H1 (cell line): ENCODE results near the gene RRP9. TPM values are rescaled to one million over a fixed set of nuclear protein-coding genes. Genes with fewer than 3 reads are reported as not detected.

Source experiments
- CTCF ChIA-PET: fragments of 300-600 bp; sonication (Branson Sonifier 250); formaldehyde crosslinking; loops from one replicate; lab custom pipeline; 2021; ENCODE audit not compliant: partially characterized antibody; lab: Charles Lee
- POLR2A ChIA-PET: fragments of 300-600 bp; sonication (Branson Sonifier 250); formaldehyde crosslinking; loops from one replicate; lab custom pipeline; 2021; ENCODE audit warnings: inconsistent platforms; ENCODE audit not compliant: partially characterized antibody; lab: Charles Lee
- DNase-seq, 2 experiments: peaks; one replicate each; pipeline versions ENCODE4 v3.0.0 to v3.0.0-alpha.2; 2010 to 2022; ENCODE audit warnings: low spot score in 2 of 2, low read depth in 1 of 2, mixed read lengths in 1 of 2
- FAIRE-seq: peaks from 2 replicates; lab custom pipeline; 2011; peaks lifted over from hg19 to GRCh38; lab: Jason Lieb, UNC
- H2AFZ ChIP-seq: 2 replicates; pipeline ENCODE4 v1.8.1; 2012; ENCODE audit warnings: low read length, inconsistent platforms
- H2AK5ac ChIP-seq: 2 replicates; pipeline ENCODE4 v1.6.1; 2013; ENCODE audit warnings: low read depth, low read length
- H2BK120ac ChIP-seq: replicated peaks from 2 replicates; pipeline ENCODE3; 2013; ENCODE audit warnings: low read depth, low read length, inconsistent platforms
- H2BK12ac ChIP-seq: 2 replicates; pipeline ENCODE4 v1.6.1; 2013; ENCODE audit warnings: low read depth, low read length
- H2BK15ac ChIP-seq: 2 replicates; pipeline ENCODE4 v1.6.1; 2013; ENCODE audit warnings: low read length
- H2BK20ac ChIP-seq: 2 replicates; pipeline ENCODE4 v1.6.1; 2013; ENCODE audit warnings: low read length
- H2BK5ac ChIP-seq: 2 replicates; pipeline ENCODE4 v1.6.1; 2013; ENCODE audit warnings: low read depth, low read length
- H3K14ac ChIP-seq: 2 replicates; pipeline ENCODE4 v1.6.1; 2013; ENCODE audit warnings: inconsistent platforms; ENCODE audit not compliant: insufficient read length
- H3K18ac ChIP-seq: 2 replicates; pipeline ENCODE4 v1.6.1; 2013; ENCODE audit warnings: low read length; ENCODE audit errors: extremely low read depth
- H3K23ac ChIP-seq: 2 replicates; pipeline ENCODE4 v1.6.1; 2013; ENCODE audit warnings: inconsistent platforms; ENCODE audit not compliant: insufficient read length
- H3K23me2 ChIP-seq: 2 replicates; pipeline ENCODE4 v1.6.1; 2013; ENCODE audit warnings: low read depth, low read length
- H3K27ac ChIP-seq: 2 replicates; pipeline ENCODE4 v1.6.1; 2011; ENCODE audit warnings: low read depth, low read length, inconsistent platforms
- H3K27me3 ChIP-seq, 4 experiments: replicated peaks in 1 of 4; 1 replicate in 1 of 4; 2 replicates in 3 of 4; pipeline versions ENCODE4 v1.6.1 to v1.8.1; 2011 to 2013; ENCODE audit warnings: low read length in 3 of 4, mild to moderate bottlenecking in 3 of 4, inconsistent platforms in 2 of 4, mixed read lengths in 2 of 4, moderate library complexity in 1 of 4; ENCODE audit not compliant: control insufficient read depth in 3 of 4, insufficient read depth in 3 of 4; ENCODE audit errors: extremely low read depth in 1 of 4
- H3K36me3 ChIP-seq, 4 experiments: 2 replicates each; pipeline versions ENCODE4 v1.6.1 to v1.8.1; 2011 to 2013; ENCODE audit warnings: mild to moderate bottlenecking in 4 of 4, low read length in 3 of 4, moderate library complexity in 2 of 4, control low read depth in 1 of 4, inconsistent platforms in 1 of 4; ENCODE audit not compliant: insufficient read depth in 4 of 4, control insufficient read depth in 2 of 4
- H3K4ac ChIP-seq: replicated peaks from 2 replicates; pipeline ENCODE3; 2013; ENCODE audit warnings: low read length, low read depth, mixed read lengths, inconsistent platforms; ENCODE audit not compliant: insufficient read length
- H3K4me1 ChIP-seq, 4 experiments: replicated peaks in 1 of 4; 1 replicate in 1 of 4; 2 replicates in 3 of 4; pipeline versions ENCODE4 v1.6.1 to v1.8.1; 2011 to 2013; ENCODE audit warnings: low read length in 3 of 4, inconsistent platforms in 2 of 4, mixed read lengths in 1 of 4; ENCODE audit not compliant: insufficient read depth in 4 of 4, control insufficient read depth in 3 of 4
- H3K4me2 ChIP-seq, 2 experiments: 2 replicates each; pipeline versions ENCODE4 v1.6.1 to v1.8.1; 2011 to 2013; ENCODE audit warnings: low read depth in 2 of 2, low read length in 2 of 2, control low read depth in 1 of 2, inconsistent platforms in 1 of 2, mild to moderate bottlenecking in 1 of 2; ENCODE audit not compliant: insufficient read depth in 1 of 2
- H3K4me3 ChIP-seq, 4 experiments: fragments of 200-600, 300-600 bp in 1 of 4; sonication (generic), shearing (Covaris generic), sonication (Bioruptor Twin) in 1 of 4; 2 replicates each; pipeline versions ENCODE4 v1.5.1 to v1.8.1; 2011 to 2016; ENCODE audit warnings: low read length in 4 of 4, low read depth in 3 of 4, control low read depth in 2 of 4, inconsistent platforms in 2 of 4, mild to moderate bottlenecking in 2 of 4, mixed read lengths in 1 of 4, moderate library complexity in 1 of 4; ENCODE audit not compliant: insufficient read depth in 2 of 4; ENCODE audit errors: extremely low read depth in 1 of 4
- H3K56ac ChIP-seq: replicated peaks from 2 replicates; pipeline ENCODE3; 2013; ENCODE audit warnings: low read depth, mild to moderate bottlenecking, mixed read lengths, low read length, inconsistent platforms; ENCODE audit not compliant: insufficient read length
- H3K79me1 ChIP-seq: 2 replicates; pipeline ENCODE4 v1.6.1; 2013; ENCODE audit warnings: low read depth, low read length, control low read depth
- H3K79me2 ChIP-seq, 2 experiments: 2 replicates each; pipeline versions ENCODE4 v1.6.1 to v1.8.1; 2012 to 2013; ENCODE audit warnings: low read length in 2 of 2, mild to moderate bottlenecking in 2 of 2, inconsistent platforms in 1 of 2; ENCODE audit not compliant: insufficient read depth in 2 of 2, control insufficient read depth in 1 of 2
- H3K9ac ChIP-seq, 4 experiments: replicated peaks in 1 of 4; 1 replicate in 1 of 4; 2 replicates in 3 of 4; pipeline versions ENCODE4 v1.6.1 to v1.8.1; 2011 to 2013; ENCODE audit warnings: low read depth in 3 of 4, low read length in 3 of 4, control low read depth in 2 of 4, mild to moderate bottlenecking in 2 of 4, moderate library complexity in 2 of 4, inconsistent platforms in 1 of 4; ENCODE audit errors: extremely low read depth in 1 of 4
- H3K9me3 ChIP-seq, 2 experiments: 2 replicates each; pipeline versions ENCODE4 v1.6.1 to v1.8.1; 2012 to 2013; ENCODE audit warnings: mild to moderate bottlenecking in 2 of 2, moderate library complexity in 2 of 2, control low read depth in 1 of 2, inconsistent platforms in 1 of 2, low read depth in 1 of 2, low read length in 1 of 2, mixed read lengths in 1 of 2; ENCODE audit not compliant: insufficient read depth in 2 of 2
- H4K20me1 ChIP-seq, 2 experiments: replicated peaks in 1 of 2; 2 replicates each; pipeline versions ENCODE3 to v1.8.1; 2011 to 2013; ENCODE audit warnings: inconsistent platforms in 2 of 2, low read length in 2 of 2, mild to moderate bottlenecking in 1 of 2; ENCODE audit not compliant: insufficient read depth in 2 of 2, control insufficient read depth in 1 of 2
- H4K5ac ChIP-seq: 2 replicates; pipeline ENCODE4 v1.6.1; 2013; ENCODE audit warnings: low read length, low read depth, mixed read lengths, inconsistent platforms; ENCODE audit not compliant: insufficient read length
- H4K8ac ChIP-seq: 2 replicates; pipeline ENCODE4 v1.8.0; 2013; ENCODE audit warnings: mild to moderate bottlenecking, moderate library complexity, low read length, inconsistent platforms; ENCODE audit not compliant: insufficient read depth; ENCODE audit errors: extremely low read depth
- H4K91ac ChIP-seq: replicated peaks from 2 replicates; pipeline ENCODE3; 2013; ENCODE audit warnings: low read length, mixed read lengths, inconsistent platforms; ENCODE audit not compliant: insufficient read length
- ASH2L ChIP-seq: fragments of 200-600, 300-600 bp; sonication (generic); IDR thresholded peaks from one replicate; pipeline ENCODE4 v1.7.1; 2017; ENCODE audit warnings: low read length
- BCL11A ChIP-seq, 2 experiments: IDR thresholded peaks; one replicate each; pipeline ENCODE4 v1.6.1; 2011; ENCODE audit warnings: low read depth in 2 of 2, low read length in 2 of 2, mild to moderate bottlenecking in 2 of 2
- CBX5 ChIP-seq: fragments of 300-800, 300-1000 bp; sonication (generic); IDR thresholded peaks from 2 replicates; pipeline ENCODE4 v1.7.1; 2016; ENCODE audit warnings: antibody characterized with exemption, low read length, low read depth
- CBX8 ChIP-seq: fragments of 300-800, 300-1000 bp; sonication (generic); IDR thresholded peaks from 2 replicates; pipeline ENCODE4 v1.7.1; 2016; ENCODE audit warnings: low read depth, low read length, borderline replicate concordance
- CHD1 ChIP-seq: IDR thresholded peaks from 2 replicates; pipeline ENCODE4 v1.6.1; 2012; ENCODE audit warnings: low read depth, low read length, improper control_type of control experiment
- E2F6 ChIP-seq: IDR thresholded peaks from 2 replicates; pipeline ENCODE4 v1.6.1; 2012; ENCODE audit warnings: inconsistent platforms
- EGR1 ChIP-seq: IDR thresholded peaks from 2 replicates; pipeline ENCODE4 v1.6.1; 2011; ENCODE audit warnings: low read depth, low read length, borderline replicate concordance
- FOSL1 ChIP-seq: IDR thresholded peaks from 2 replicates; pipeline ENCODE4 v1.6.1; 2011; ENCODE audit warnings: mild to moderate bottlenecking, low read depth, low read length, moderate library complexity; ENCODE audit not compliant: insufficient read depth
- JUN ChIP-seq: IDR thresholded peaks from 2 replicates; pipeline ENCODE4 v1.6.1; 2011; ENCODE audit warnings: low read depth, mild to moderate bottlenecking, improper control_type of control experiment, low read length
- KDM4A ChIP-seq: IDR thresholded peaks from one replicate; pipeline ENCODE4 v1.7.1; 2012; ENCODE audit warnings: low read depth, mild to moderate bottlenecking, moderate library complexity, low read length, inconsistent platforms; ENCODE audit not compliant: severe bottlenecking
- MAFK ChIP-seq: IDR thresholded peaks from 2 replicates; pipeline ENCODE4 v1.6.1; 2012; ENCODE audit warnings: low read depth, mild to moderate bottlenecking, improper control_type of control experiment, low read length
- SIN3A ChIP-seq, 2 experiments: IDR thresholded peaks in 1 of 2; conservative IDR thresholded peaks in 1 of 2; 2 replicates each; pipeline ENCODE4 v1.6.1; 2011 to 2012; ENCODE audit warnings: low read length in 2 of 2, improper control_type of control experiment in 1 of 2, low read depth in 1 of 2, mild to moderate bottlenecking in 1 of 2
- WGBS, 2 experiments: shearing (Covaris generic) in 1 of 2; methylation state at CpG; one replicate each; pipeline versions ENCODE4 v1.1.6 to v1.1.7; 2013 to 2015; ENCODE audit warnings: low lambda C conversion rate in 2 of 2, mixed read lengths in 2 of 2, inconsistent platforms in 1 of 2, low coverage in 1 of 2, missing lambda C conversion rate in 1 of 2; ENCODE audit not compliant: insufficient replicate concordance in 2 of 2, insufficient coverage in 1 of 2, insufficient read length in 1 of 2; ENCODE audit errors: extremely low coverage in 1 of 2, missing lambda C conversion rate in 1 of 2; 5-methylcytosine and 5-hydroxymethylcytosine counted together
- polyA plus RNA-seq, 7 experiments: library from polyadenylated mRNA; depleted of rRNA in 3 of 7; stranded (reverse) in 5 of 7; unstranded in 2 of 7; fragments of >200 nt in 5 of 7; fragments of 200-250 nt in 2 of 7; gene quantifications; 1 replicate in 5 of 7; 2 replicates in 1 of 7; 4 replicates in 1 of 7; pipeline versions ENCODE4 v1.2.1 to v1.2.3, GENCODE V29; 2011 to 2013; ENCODE audit warnings: missing spikeins in 2 of 7, mixed read lengths in 2 of 7
- total RNA-seq: library from RNA; stranded (reverse); fragmentation: NEBNext Ultra II Directional; extraction: Animal tissue kit (Norgen Biotek cat#: 25700); gene quantifications from 2 replicates; pipeline ENCODE4 v1.2.1, GENCODE V29; 2021

Gene RRP9
- total and polyA plus RNA-seq, 2 of the 8 experiments (the other 6 are each of a cell fraction or from before 2014, with no cell fraction given), result 55.6 to 68.9 TPM

GRCh38 chr3:51921081-51921578 is 20.6 kb downstream of the RRP9 start:
- Histone ChIP-seq H4K20me1 (no peaks in the 10 kb centered on the region), H3K9me3 (no peaks in the 10 kb centered on the region), H3K23me2 (no peaks in the 10 kb centered on the region), H3K14ac (no peak overlapping the region), H3K4me3 (no peak overlapping the region), H3K79me2 (no peaks in the 10 kb centered on the region), H2AK5ac (no peak overlapping the region), H3K27me3 (no peaks in the 10 kb centered on the region), H3K9ac (no peak overlapping the region), H4K91ac (no peak overlapping the region), H3K23ac (no peak overlapping the region), H3K56ac (no peak overlapping the region), H4K5ac (no peak overlapping the region), H3K27ac (no peak overlapping the region), H3K79me1 (no peaks in the 10 kb centered on the region), H2BK12ac (no peak overlapping the region), H2BK15ac (no peak overlapping the region), H3K36me3 (no peaks in the 10 kb centered on the region), H2BK20ac (no peak overlapping the region), H2BK5ac (no peak overlapping the region), H2AFZ (no peak overlapping the region), H3K18ac (no peak overlapping the region), H3K4me1 (peaks cover 0 to under 1% (median 0%) of the 10 kb centered on the region in 4 experiments; a peak in 1 of 7 replicates), H2BK120ac (no peak overlapping the region), H3K4me2 (no peak overlapping the region), H4K8ac (no peak overlapping the region), H3K4ac (no peak overlapping the region)
- CTCF ChIA-PET, result interaction anchor here (0.6 to 1.9 kb wide), 6 partner anchors 14 to 412 kb away, joined by 3 to 7 read pairs (median 4); no protein-coding TSS in a partner anchor
- TF ChIP-seq MAFK, result no peak
- no peak for TF ChIP-seq SIN3A (conservative IDR thresholded peaks at IDR 0.05 in 1 of 2, IDR thresholded peaks at IDR 0.05 in 1 of 2; ENCODE audit: low read depth in 1 of 2, low read length in 2 of 2)
- TF ChIP-seq CBX5, result no peak
- no peak for TF ChIP-seq BCL11A (IDR thresholded peaks at IDR 0.05; ENCODE audit: low read depth in 2 of 2, low read length in 2 of 2)
- TF ChIP-seq E2F6, result no peak
- no peak for TF ChIP-seq KDM4A
- no peak for TF ChIP-seq CHD1
- no peak for TF ChIP-seq EGR1
- no peak for TF ChIP-seq JUN
- TF ChIP-seq FOSL1, result no peak
- no peak for TF ChIP-seq ASH2L
- TF ChIP-seq CBX8, result no peak
- peak in 1 of 2 experiments; percentile 28 for DNase-seq
- no peak for FAIRE-seq
- POLR2A ChIA-PET, result interaction anchor here (0.6 kb wide), 1 partner anchor 108 kb away, joined by 3 read pairs; no protein-coding TSS in a partner anchor
- 91% methylated on average over 11 of the region's 11 CpGs; no CpG with 5 or more reads in 1 of the 2 experiments for WGBS, 2 experiments
